HepG2 (cell line): ENCODE measurements around the gene OSBPL1A. TPM values are rescaled to one million over a fixed set of nuclear protein-coding genes. Genes with fewer than 3 reads are reported as not detected.

Experiments
- ATAC-seq: fragments of 200-7000 bp; cut with Tn5 transposase; 3 replicates; pipeline ENCODE4 v1.9.1; 2020; ENCODE audit warnings: mild to moderate bottlenecking, moderate library complexity
- BruUV-seq: library from RNA; stranded (reverse); fragments of 400-500 nt; replicated peaks from 2 replicates; lab custom pipeline; 2021; lab: Mats Ljungman, UMichigan
- CTCF ChIA-PET: fragments of 300-600 bp; formaldehyde crosslinking; extraction: SDS; loops from one replicate; lab custom pipeline; 2021; ENCODE audit warnings: low total read pairs, inconsistent platforms, low intra/inter-chr PET ratio; lab: Yijun Ruan, JAX
- POLR2A ChIA-PET: fragments of 350-600 bp; sonication (Branson Sonifier 250); formaldehyde crosslinking; loops from one replicate; lab custom pipeline; 2020; ENCODE audit warnings: antibody characterized with exemption, inconsistent platforms; lab: Yijun Ruan, JAX
- DNase-seq: peaks from one replicate; pipeline ENCODE4 v3.0.0-alpha.2; 2015; ENCODE audit warnings: low spot score
- FAIRE-seq: peaks from 3 replicates; lab custom pipeline; 2011; peaks lifted over from hg19 to GRCh38; lab: Jason Lieb, UNC
- H2AFZ ChIP-seq: one replicate; pipeline ENCODE4 v1.6.1; 2011; ENCODE audit warnings: low read length, inconsistent platforms
- H3K27ac ChIP-seq: fragments of 300-600 bp; 3 replicates; pipeline ENCODE4 v1.8.0; 2011; ENCODE audit warnings: mixed run types, mild to moderate bottlenecking, mixed read lengths, low read length, inconsistent platforms; ENCODE audit not compliant: insufficient read depth; ENCODE audit errors: extremely low read length
- H3K27me3 ChIP-seq, 2 experiments: fragments of 200-600 bp in 1 of 2; 2 replicates in 1 of 2; 3 replicates in 1 of 2; pipeline versions ENCODE4 v1.6.0 to v1.8.0; 2011; ENCODE audit warnings: low read length in 2 of 2, mild to moderate bottlenecking in 2 of 2, moderate library complexity in 2 of 2, inconsistent platforms in 1 of 2; ENCODE audit not compliant: insufficient read depth in 2 of 2, control insufficient read depth in 1 of 2
- H3K36me3 ChIP-seq, 2 experiments: fragments of 200-600 bp in 1 of 2; replicated peaks in 1 of 2; 2 replicates in 1 of 2; 3 replicates in 1 of 2; pipeline versions ENCODE4 v1.5.1 to v1.8.0; 2011; ENCODE audit warnings: low read length in 2 of 2, inconsistent platforms in 1 of 2; ENCODE audit not compliant: insufficient read depth in 2 of 2, control insufficient read depth in 1 of 2
- H3K4me1 ChIP-seq: 2 replicates; pipeline ENCODE4 v1.5.1; 2012; ENCODE audit warnings: low read length, inconsistent platforms; ENCODE audit not compliant: insufficient read depth
- H3K4me2 ChIP-seq: 2 replicates; pipeline ENCODE4 v1.6.0; 2011; ENCODE audit warnings: low read depth, low read length, inconsistent platforms
- H3K4me3 ChIP-seq, 3 experiments: fragments of 200-600 bp in 1 of 3; sonication (generic), shearing (Covaris generic) in 1 of 3; replicated peaks in 1 of 3; 2 replicates each; pipeline ENCODE4 v1.5.1; 2011 to 2016; ENCODE audit warnings: low read length in 3 of 3, inconsistent platforms in 2 of 3, low read depth in 2 of 3, mild to moderate bottlenecking in 2 of 3, control low read depth in 1 of 3, mixed read lengths in 1 of 3; ENCODE audit not compliant: insufficient read depth in 1 of 3
- H3K79me2 ChIP-seq: one replicate; pipeline ENCODE4 v1.6.1; 2011; ENCODE audit warnings: low read length, inconsistent platforms; ENCODE audit not compliant: insufficient read depth
- H3K9ac ChIP-seq: 2 replicates; pipeline ENCODE4 v1.6.0; 2011; ENCODE audit warnings: mild to moderate bottlenecking, low read depth, low read length, inconsistent platforms; ENCODE audit not compliant: insufficient read depth
- H3K9me3 ChIP-seq: 2 replicates; pipeline ENCODE4 v1.5.1; 2012; ENCODE audit warnings: mild to moderate bottlenecking, low read length
- H4K20me1 ChIP-seq: 2 replicates; pipeline ENCODE4 v1.6.0; 2011; ENCODE audit warnings: inconsistent platforms, mild to moderate bottlenecking, low read length, moderate library complexity; ENCODE audit not compliant: insufficient read depth
- SP1 ChIP-seq, 2 experiments: fragments of 450-650 bp in 1 of 2; sonication (generic) in 1 of 2; formaldehyde crosslinking in 1 of 2; IDR thresholded peaks; 2 replicates each; pipeline versions ENCODE4 v1.4.0 to v1.6.1; 2016 to 2020; ENCODE audit warnings: missing genetic modification reagents in 1 of 2
- TRIM24 ChIP-seq: sonication (generic); formaldehyde crosslinking; IDR thresholded peaks from 2 replicates; pipeline ENCODE4 v1.8.0; 2022; ENCODE audit warnings: mild to moderate bottlenecking, missing genetic modification reagents
- ZFP36L2 ChIP-seq: sonication (generic); formaldehyde crosslinking; IDR thresholded peaks from 2 replicates; pipeline ENCODE4 v1.4.0; 2020; ENCODE audit warnings: missing genetic modification reagents
- ZNF10 ChIP-seq: sonication (generic); formaldehyde crosslinking; IDR thresholded peaks from 2 replicates; pipeline ENCODE4 v1.4.0; 2020; ENCODE audit warnings: mild to moderate bottlenecking, low read depth, missing genetic modification reagents, borderline replicate concordance
- ZNF143 ChIP-seq: sonication (generic); formaldehyde crosslinking; IDR thresholded peaks from 2 replicates; pipeline ENCODE4 v1.4.0; 2020; ENCODE audit warnings: missing genetic modification reagents
- ZNF30 ChIP-seq: sonication (generic); formaldehyde crosslinking; IDR thresholded peaks from 2 replicates; pipeline ENCODE4 v1.5.0; 2020; ENCODE audit warnings: mild to moderate bottlenecking, missing genetic modification reagents
- ZNF501 ChIP-seq: sonication (generic); formaldehyde crosslinking; IDR thresholded peaks from 2 replicates; pipeline ENCODE4 v1.5.1; 2020; ENCODE audit warnings: mild to moderate bottlenecking, moderate library complexity, missing genetic modification reagents
- ZNF530 ChIP-seq: sonication (generic); formaldehyde crosslinking; IDR thresholded peaks from 2 replicates; pipeline ENCODE4 v1.5.0; 2020; ENCODE audit warnings: low read depth, mild to moderate bottlenecking, missing genetic modification reagents
- ZNF644 ChIP-seq: IDR thresholded peaks from 2 replicates; pipeline ENCODE4 v1.6.1; 2016; ENCODE audit warnings: low read depth
- WGBS: methylation state at CpG from one replicate; pipeline ENCODE4 v1.1.6; 2017; ENCODE audit warnings: low lambda C conversion rate; 5-methylcytosine and 5-hydroxymethylcytosine counted together
- in situ Hi-C: cut with HindIII; loops from 2 replicates; pipeline ENCODE4 v1.10.0; 2017; ENCODE audit warnings: low pct_unique_long_range_greater_than_20kb; ENCODE audit not compliant: extremely low pct_ligation_motif_present
- intact Hi-C: fragments of 100-400 bp; cut with micrococcal nuclease; formaldehyde crosslinking; loops from one replicate; pipeline ENCODE4 v1.10.0; 2022; ENCODE audit not compliant: unreplicated experiment
- polyA plus RNA-seq, 8 experiments: library from polyadenylated mRNA; depleted of rRNA in 3 of 8; stranded (reverse) in 7 of 8; unstranded in 1 of 8; fragments of >200 nt; fragmentation: Illumina TruSeq in 4 of 8; extraction: Trizol in 4 of 8; gene quantifications; 2 replicates each; pipeline versions ENCODE4 v1.2.1 to v1.2.3, GENCODE V29; 2011 to 2016; ENCODE audit warnings: low read depth in 4 of 8, missing spikeins in 1 of 8, mixed read lengths in 1 of 8; ENCODE audit not compliant: insufficient read depth in 1 of 8
- total RNA-seq, 5 experiments: library from RNA; depleted of rRNA; stranded (reverse); fragments of >200 nt; fragmentation: Illumina TruSeq; extraction: Trizol; gene quantifications; 2 replicates each; pipeline ENCODE4 v1.2.3, GENCODE V29; 2016; ENCODE audit warnings: low read depth in 1 of 5
- TF ChIP-seq, protein P1 (sequence below): sonication (generic); formaldehyde crosslinking; IDR thresholded peaks from 2 replicates; pipeline ENCODE4 v1.8.1; 2022; ENCODE audit warnings: mild to moderate bottlenecking, missing genetic modification reagents

The OSBPL1A gene
- total and polyA plus RNA-seq, 2 of the 13 experiments (the other 11 are each of a cell fraction or from before 2014, with no cell fraction given) = 0.02 TPM; not detected in 1

- peaks cover 7% of the 10 kb centered on the region; the same call in 1 of the 2 replicates for H3K4me1 ChIP-seq
- no peak overlapping the region for H3K27ac ChIP-seq
- no peak for DNase-seq
- no peak for FAIRE-seq
- WGBS = 75% methylated on average over 15 of the region's 15 CpGs
- ATAC-seq = no peak
- no peaks in the 10 kb centered on the region for H3K79me2 ChIP-seq
- no peak overlapping the region for H3K4me3 ChIP-seq
- no peaks in the 10 kb centered on the region for H4K20me1 ChIP-seq
- H3K27me3 ChIP-seq = peaks cover 0 to 33% of the 10 kb centered on the region in 2 experiments
- no peak overlapping the region for H3K4me2 ChIP-seq
- ChIA-PET POLR2A (no interaction called here), CTCF (no interaction called here)
- BruUV-seq = no TSS peak
- intact Hi-C loops (no loop called here), in situ Hi-C loops (no loop called here)
- TF ChIP-seq ZNF644 (CRISPR knock-in tag) (no peak), ZNF30 (CRISPR knock-in tag) (no peak), ZFP36L2 (CRISPR knock-in tag) (no peak), TRIM24 (CRISPR knock-in tag) (no peak), ZNF530 (CRISPR knock-in tag) (no peak), ZNF501 (CRISPR knock-in tag) (no peak), ZNF143 (CRISPR knock-in tag) (no peak), ZNF10 (CRISPR knock-in tag) (no peak), SP1 (IDR thresholded peaks at IDR 0.05) (no peak), SP1 (CRISPR knock-in tag; IDR thresholded peaks at IDR 0.05) (no peak)
- TF ChIP-seq, protein P1, sequence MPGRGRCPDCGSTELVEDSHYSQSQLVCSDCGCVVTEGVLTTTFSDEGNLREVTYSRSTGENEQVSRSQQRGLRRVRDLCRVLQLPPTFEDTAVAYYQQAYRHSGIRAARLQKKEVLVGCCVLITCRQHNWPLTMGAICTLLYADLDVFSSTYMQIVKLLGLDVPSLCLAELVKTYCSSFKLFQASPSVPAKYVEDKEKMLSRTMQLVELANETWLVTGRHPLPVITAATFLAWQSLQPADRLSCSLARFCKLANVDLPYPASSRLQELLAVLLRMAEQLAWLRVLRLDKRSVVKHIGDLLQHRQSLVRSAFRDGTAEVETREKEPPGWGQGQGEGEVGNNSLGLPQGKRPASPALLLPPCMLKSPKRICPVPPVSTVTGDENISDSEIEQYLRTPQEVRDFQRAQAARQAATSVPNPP (CRISPR knock-in tag) = no peak
- H3K36me3 ChIP-seq = no peaks in the 10 kb centered on the region
- no peak overlapping the region for H2AFZ ChIP-seq
- no peak overlapping the region for H3K9ac ChIP-seq
- H3K9me3 ChIP-seq = no peaks in the 10 kb centered on the region
Measured at GRCh38 chr18:24398540-24398939, 916 bp upstream of the OSBPL1A start.
